ENCODE results near the gene ERC2. TPM values are rescaled to one million over a fixed set of nuclear protein-coding genes. Genes with fewer than 3 reads are reported as not detected.

Gene ERC2
- total RNA-seq, 1 experiment from 2014 or later: 0.77 TPM

GRCh38 chr3:55559500-55560423, 908.5 kb downstream of the ERC2 start:
- H3K4me2 ChIP-seq (ENCODE audit: low read length): no peak overlapping the region
- intact Hi-C loops (cut with micrococcal nuclease): no loop called here
- H3K4me3 ChIP-seq (ENCODE audit: low read length): no peak overlapping the region
- H3K9me2 ChIP-seq (replicated peaks; ENCODE audit: low read length): no peaks in the 10 kb centered on the region
- ChIA-PET CTCF (no interaction called here), POLR2A (ENCODE audit: unreplicated experiment) (no interaction called here)
- ATAC-seq (no peak), DNase-seq (no peak)
- BruUV-seq (replicated peaks): no TSS peak
- H3K79me2 ChIP-seq (ENCODE audit: low read length): no peaks in the 10 kb centered on the region
- H3K36me3 ChIP-seq (ENCODE audit: low read depth, low read length): no peaks in the 10 kb centered on the region
- H3K27ac ChIP-seq (ENCODE audit: low read length): no peak overlapping the region
- no peaks in the 10 kb centered on the region for H3F3A ChIP-seq (ENCODE audit: low read length, unreplicated experiment)
- TF ChIP-seq EZH2 (IDR thresholded peaks at IDR 0.05; ENCODE audit: low read length, unreplicated experiment): no peak
- no peak for TF ChIP-seq CTCF (conservative IDR thresholded peaks at IDR 0.05; ENCODE audit: low read depth, low read length)
- no peak for TF ChIP-seq EZH2phosphoT487 (IDR thresholded peaks at IDR 0.05; ENCODE audit: borderline replicate concordance, low read length)
- H2AFZ ChIP-seq (ENCODE audit: low read length): no peak overlapping the region
- H4K20me1 ChIP-seq (ENCODE audit: low read length): no peaks in the 10 kb centered on the region
- H3K9me3 ChIP-seq (ENCODE audit: low read length): no peaks in the 10 kb centered on the region
- no peaks in the 10 kb centered on the region for H3K27me3 ChIP-seq (ENCODE audit: low read length)
- H3K4me1 ChIP-seq (ENCODE audit: insufficient read depth, low read length): no peaks in the 10 kb centered on the region
- H3K9ac ChIP-seq (ENCODE audit: low read length): no peak overlapping the region

- Histone ChIP-seq H2AFZ (ENCODE audit: low read length) (no peak overlapping the region), H3F3A (ENCODE audit: low read length, unreplicated experiment) (no peaks in the 10 kb centered on the region), H3K4me2 (ENCODE audit: low read length) (no peak overlapping the region), H3K79me2 (ENCODE audit: low read length) (no peaks in the 10 kb centered on the region), H3K4me1 (ENCODE audit: insufficient read depth, low read length) (no peaks in the 10 kb centered on the region), H3K4me3 (ENCODE audit: low read length) (no peak overlapping the region), H3K9me2 (replicated peaks; ENCODE audit: low read length) (no peaks in the 10 kb centered on the region), H3K27ac (ENCODE audit: low read length) (no peak overlapping the region), H3K9ac (ENCODE audit: low read length) (no peak overlapping the region), H3K36me3 (ENCODE audit: low read depth, low read length) (no peaks in the 10 kb centered on the region), H4K20me1 (ENCODE audit: low read length) (no peaks in the 10 kb centered on the region), H3K9me3 (ENCODE audit: low read length) (no peaks in the 10 kb centered on the region), H3K27me3 (ENCODE audit: low read length) (no peaks in the 10 kb centered on the region)
- no TSS peak for BruUV-seq (replicated peaks)
- intact Hi-C loops (cut with micrococcal nuclease): no loop called here
- ATAC-seq: no peak
- ChIA-PET CTCF (no interaction called here), POLR2A (ENCODE audit: unreplicated experiment) (no interaction called here)
- TF ChIP-seq CTCF (conservative IDR thresholded peaks at IDR 0.05; ENCODE audit: low read depth, low read length): no peak
- no peak for DNase-seq
Measured at GRCh38 chr3:55558316-55558715, 910.0 kb downstream of the ERC2 start.

- no peaks in the 10 kb centered on the region for H3K4me1 ChIP-seq (ENCODE audit: insufficient read depth, low read length)
- H3K27me3 ChIP-seq (ENCODE audit: low read length): no peaks in the 10 kb centered on the region
- ATAC-seq (no peak), DNase-seq (no peak)
- no peaks in the 10 kb centered on the region for H4K20me1 ChIP-seq (ENCODE audit: low read length)
- H3K9me3 ChIP-seq (ENCODE audit: low read length): no peaks in the 10 kb centered on the region
- no peak overlapping the region for H3K9ac ChIP-seq (ENCODE audit: low read length)
- H3K27ac ChIP-seq (ENCODE audit: low read length): no peak overlapping the region
- BruUV-seq (replicated peaks): no TSS peak
- H3K9me2 ChIP-seq (replicated peaks; ENCODE audit: low read length): no peaks in the 10 kb centered on the region
- ChIA-PET POLR2A (ENCODE audit: unreplicated experiment) (no interaction called here), CTCF (no interaction called here)
- no peaks in the 10 kb centered on the region for H3F3A ChIP-seq (ENCODE audit: low read length, unreplicated experiment)
- intact Hi-C loops (cut with micrococcal nuclease): no loop called here
- no peak overlapping the region for H3K4me2 ChIP-seq (ENCODE audit: low read length)
- no peak overlapping the region for H3K4me3 ChIP-seq (ENCODE audit: low read length)
- TF ChIP-seq EZH2 (IDR thresholded peaks at IDR 0.05; ENCODE audit: low read length, unreplicated experiment) (no peak), EZH2phosphoT487 (IDR thresholded peaks at IDR 0.05; ENCODE audit: borderline replicate concordance, low read length) (no peak), CTCF (conservative IDR thresholded peaks at IDR 0.05; ENCODE audit: low read depth, low read length) (no peak)
- no peak overlapping the region for H2AFZ ChIP-seq (ENCODE audit: low read length)
- no peaks in the 10 kb centered on the region for H3K36me3 ChIP-seq (ENCODE audit: low read depth, low read length)
- H3K79me2 ChIP-seq (ENCODE audit: low read length): no peaks in the 10 kb centered on the region
Measured at GRCh38 chr3:55557549-55557948, 910.7 kb downstream of the ERC2 start.

Measured in PC-3 (cell line).